Limb (tissue), 2 donors: ENCODE data around the gene CIZ1.
"Not testable (repeated sequence)": the region's sequence is repeated elsewhere in the genome, so short reads cannot be mapped to it uniquely, and the experiment has no call there.

Experiments used
- DNase-seq, 2 donors: peaks; one replicate each; pipeline ENCODE4 v3.0.0-alpha.2; 2016; ENCODE audit errors: extremely low spot score in 2 of 2

The CIZ1 gene

GRCh38 chr9:128191406-128192046, at the start of gene CIZ1:
Gene CIZ1 (minus strand): TSS chr9:128191572. CDS start chr9:128190857, 715 bp downstream.
- DNase-seq: peak; percentile 66 to 90

- DNase-seq: no peak
Measured at GRCh38 chr9:128233817-128234406, 42.5 kb upstream of the CIZ1 start.

- no peak for DNase-seq
Measured at GRCh38 chr9:128232528-128233428, 41.4 kb upstream of the CIZ1 start.

GRCh38 chr9:128231638-128232527, 40.5 kb upstream of the CIZ1 start:
- peak in 1 of 2 donors; percentile 31 for DNase-seq

GRCh38 chr9:128230897-128231296, 39.5 kb upstream of the CIZ1 start:
- not testable (repeated sequence) for DNase-seq

GRCh38 chr9:128226412-128226801, 35.0 kb upstream of the CIZ1 start:
- DNase-seq: no peak

- peak in 1 of 2 donors; percentile 18 for DNase-seq
Measured at GRCh38 chr9:128225770-128226411, 34.5 kb upstream of the CIZ1 start.

GRCh38 chr9:128224877-128225276, 33.5 kb upstream of the CIZ1 start:
- no peak for DNase-seq

GRCh38 chr9:128222880-128223670, 31.7 kb upstream of the CIZ1 start:
- no peak for DNase-seq

GRCh38 chr9:128222026-128222425, 30.7 kb upstream of the CIZ1 start:
- peak in 1 of 2 donors; percentile 20 for DNase-seq

- DNase-seq: no peak
Measured at GRCh38 chr9:128219831-128220230, 28.5 kb upstream of the CIZ1 start.

GRCh38 chr9:128218518-128219389, 27.4 kb upstream of the CIZ1 start:
- DNase-seq: peak; percentile 47 to 86

- no peak for DNase-seq
Measured at GRCh38 chr9:128218172-128218517, 26.8 kb upstream of the CIZ1 start.

GRCh38 chr9:128216781-128217553, 25.6 kb upstream of the CIZ1 start:
- no peak for DNase-seq

- DNase-seq: no peak
Measured at GRCh38 chr9:128215491-128216409, 24.4 kb upstream of the CIZ1 start.

- no peak for DNase-seq
Measured at GRCh38 chr9:128214571-128215490, 23.5 kb upstream of the CIZ1 start.
